ENCODE measurements around the gene BRMS1.

Gene BRMS1

DNA sequence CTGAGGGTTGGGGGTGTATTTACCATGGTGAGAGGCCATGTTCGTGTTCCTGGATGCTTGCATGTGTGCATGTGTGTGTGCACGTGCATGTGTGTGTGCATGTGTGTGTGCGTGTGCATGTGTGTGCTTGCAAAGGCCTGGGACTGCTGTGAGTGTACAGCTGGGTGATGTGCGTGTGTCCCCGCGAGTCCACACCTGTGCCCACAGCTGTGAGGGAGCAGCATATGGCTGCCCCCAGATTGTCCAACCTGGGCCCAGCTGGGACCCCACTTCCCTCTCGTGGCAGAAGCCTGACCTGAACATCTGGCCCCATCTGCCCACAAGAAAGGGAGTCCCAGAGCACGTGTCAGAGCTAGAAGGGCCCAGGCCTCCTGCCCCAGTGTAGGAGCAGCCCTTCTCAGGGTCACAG, 19.6 kb downstream of the BRMS1 start:
- H3K27ac ChIP-seq: no peak overlapping the region
- no peak overlapping the region for H3K4me3 ChIP-seq (IDR thresholded peaks at IDR 0.05; ENCODE audit: insufficient read depth, low read depth, low read length)
- H3K4me2 ChIP-seq: no peak overlapping the region
- no peak overlapping the region for H2AFZ ChIP-seq (ENCODE audit: low read depth)
- H4K20me1 ChIP-seq (ENCODE audit: insufficient read depth): no peaks in the 10 kb centered on the region
- H3K79me2 ChIP-seq (ENCODE audit: insufficient read depth, low read depth): no peaks in the 10 kb centered on the region
- TF ChIP-seq, protein P1, sequence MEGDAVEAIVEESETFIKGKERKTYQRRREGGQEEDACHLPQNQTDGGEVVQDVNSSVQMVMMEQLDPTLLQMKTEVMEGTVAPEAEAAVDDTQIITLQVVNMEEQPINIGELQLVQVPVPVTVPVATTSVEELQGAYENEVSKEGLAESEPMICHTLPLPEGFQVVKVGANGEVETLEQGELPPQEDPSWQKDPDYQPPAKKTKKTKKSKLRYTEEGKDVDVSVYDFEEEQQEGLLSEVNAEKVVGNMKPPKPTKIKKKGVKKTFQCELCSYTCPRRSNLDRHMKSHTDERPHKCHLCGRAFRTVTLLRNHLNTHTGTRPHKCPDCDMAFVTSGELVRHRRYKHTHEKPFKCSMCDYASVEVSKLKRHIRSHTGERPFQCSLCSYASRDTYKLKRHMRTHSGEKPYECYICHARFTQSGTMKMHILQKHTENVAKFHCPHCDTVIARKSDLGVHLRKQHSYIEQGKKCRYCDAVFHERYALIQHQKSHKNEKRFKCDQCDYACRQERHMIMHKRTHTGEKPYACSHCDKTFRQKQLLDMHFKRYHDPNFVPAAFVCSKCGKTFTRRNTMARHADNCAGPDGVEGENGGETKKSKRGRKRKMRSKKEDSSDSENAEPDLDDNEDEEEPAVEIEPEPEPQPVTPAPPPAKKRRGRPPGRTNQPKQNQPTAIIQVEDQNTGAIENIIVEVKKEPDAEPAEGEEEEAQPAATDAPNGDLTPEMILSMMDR (conservative IDR thresholded peaks at IDR 0.05; ENCODE audit: low read depth, low read length): no peak
- no peaks in the 10 kb centered on the region; the same call in 1 of the 2 replicates for H3K27me3 ChIP-seq (ENCODE audit: insufficient read depth, low read depth)
- H3K36me3 ChIP-seq (ENCODE audit: insufficient read depth): no peaks in the 10 kb centered on the region
- H3K9ac ChIP-seq: no peak overlapping the region
- H3K4me1 ChIP-seq (ENCODE audit: low read depth, poor library complexity, severe bottlenecking): peaks cover 10% of the 10 kb centered on the region

DNA sequence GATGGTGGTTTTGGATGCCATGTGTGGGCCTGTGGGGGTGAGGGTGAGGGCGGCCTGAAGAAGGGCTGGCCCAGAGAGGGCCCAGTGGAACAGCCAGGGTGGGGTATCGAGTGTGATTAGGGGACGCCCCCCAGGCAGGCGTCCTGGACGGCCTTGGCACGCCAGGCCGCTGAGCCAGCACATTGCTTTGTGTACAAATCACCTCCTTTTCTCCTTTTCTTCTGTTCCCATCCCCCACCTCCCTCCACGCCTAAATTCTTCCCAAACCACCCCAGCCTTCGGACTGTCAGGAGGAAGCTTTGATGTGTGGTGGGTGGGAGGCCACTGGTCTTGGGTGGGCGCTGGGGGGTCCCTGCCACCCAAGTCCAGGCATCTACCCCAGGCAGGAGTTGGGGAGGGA, 20.2 kb downstream of the BRMS1 start:
- H3K9ac ChIP-seq: no peak overlapping the region
- H4K20me1 ChIP-seq (ENCODE audit: insufficient read depth): no peaks in the 10 kb centered on the region
- H3K79me2 ChIP-seq (ENCODE audit: insufficient read depth, low read depth): no peaks in the 10 kb centered on the region
- H3K4me2 ChIP-seq: no peak overlapping the region
- H2AFZ ChIP-seq (ENCODE audit: low read depth): no peak overlapping the region
- peaks cover 10% of the 10 kb centered on the region for H3K4me1 ChIP-seq (ENCODE audit: low read depth, poor library complexity, severe bottlenecking)
- H3K27me3 ChIP-seq (ENCODE audit: insufficient read depth, low read depth): no peaks in the 10 kb centered on the region; the same call in 1 of the 2 replicates
- no peak overlapping the region for H3K4me3 ChIP-seq (IDR thresholded peaks at IDR 0.05; ENCODE audit: insufficient read depth, low read depth, low read length)
- no peak overlapping the region for H3K27ac ChIP-seq
- TF ChIP-seq, protein P1 (conservative IDR thresholded peaks at IDR 0.05; ENCODE audit: low read depth, low read length): no peak
- H3K36me3 ChIP-seq (ENCODE audit: insufficient read depth): no peaks in the 10 kb centered on the region

DNA sequence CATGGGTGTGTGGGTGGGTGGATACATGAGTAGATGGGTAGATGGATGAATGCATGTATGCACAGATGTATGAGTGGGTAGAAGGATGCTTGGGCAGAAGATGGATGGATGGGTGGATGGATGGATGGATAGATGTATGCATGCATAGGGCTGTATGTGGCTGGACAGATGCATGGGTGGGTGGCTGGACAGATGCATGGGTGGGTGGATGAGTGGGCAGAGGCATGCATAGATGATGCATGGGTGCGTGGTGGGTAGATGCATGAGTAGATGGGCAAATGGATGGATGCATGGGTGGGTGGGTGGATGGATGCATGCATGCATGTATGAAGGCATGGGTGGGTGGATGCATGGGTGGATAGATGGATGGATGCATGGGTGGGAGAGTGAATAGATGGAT, 21.2 kb downstream of the BRMS1 start:
- H3K36me3 ChIP-seq (ENCODE audit: insufficient read depth): no peaks in the 10 kb centered on the region
- no peaks in the 10 kb centered on the region for H3K27me3 ChIP-seq (ENCODE audit: insufficient read depth, low read depth)
- H3K79me2 ChIP-seq (ENCODE audit: insufficient read depth, low read depth): no peaks in the 10 kb centered on the region
- H3K4me2 ChIP-seq: no peak overlapping the region
- H2AFZ ChIP-seq (ENCODE audit: low read depth): no peak overlapping the region
- H3K4me3 ChIP-seq (IDR thresholded peaks at IDR 0.05; ENCODE audit: insufficient read depth, low read depth, low read length): no peak overlapping the region
- no peak overlapping the region for H3K9ac ChIP-seq
- H3K27ac ChIP-seq: no peak overlapping the region
- H3K4me1 ChIP-seq (ENCODE audit: low read depth, poor library complexity, severe bottlenecking): peaks cover 10% of the 10 kb centered on the region
- TF ChIP-seq, protein P1 (conservative IDR thresholded peaks at IDR 0.05; ENCODE audit: low read depth, low read length): no peak
- H4K20me1 ChIP-seq (ENCODE audit: insufficient read depth): no peaks in the 10 kb centered on the region

DNA sequence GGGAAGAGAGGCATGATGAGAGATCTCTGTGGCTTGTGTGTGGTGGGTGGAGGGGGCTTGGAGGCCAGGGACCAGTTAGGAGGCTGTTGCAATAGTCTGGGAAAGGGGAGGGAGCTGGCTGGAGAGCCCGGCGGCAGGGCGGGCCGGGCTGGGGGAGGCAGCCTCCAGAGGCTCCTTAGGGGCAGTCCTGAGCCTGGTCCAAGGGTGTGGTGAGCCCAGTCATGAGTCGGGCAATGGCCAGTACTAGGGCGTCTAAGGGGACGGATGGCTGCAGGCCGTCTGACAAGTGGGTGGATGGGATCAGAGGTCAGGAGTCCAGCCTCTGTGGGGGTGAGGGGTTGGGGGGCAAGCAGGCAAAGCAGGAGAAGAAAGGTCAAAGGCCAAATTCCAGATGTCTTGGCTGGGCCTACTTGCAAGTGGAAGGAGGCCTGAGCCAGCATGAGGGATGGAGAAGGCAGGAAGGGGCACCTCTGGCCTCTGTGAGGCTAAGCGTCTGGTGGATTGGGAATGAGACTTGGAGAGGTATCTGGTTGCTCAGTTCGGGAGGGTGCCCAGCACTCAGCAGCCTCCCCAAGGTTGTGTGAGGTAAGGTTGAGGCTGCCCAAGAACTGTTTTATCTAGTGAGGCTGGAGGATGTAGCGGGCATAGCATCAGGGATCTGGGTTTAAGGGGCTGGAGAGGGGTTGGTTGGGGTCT, 22.0 kb downstream of the BRMS1 start:
- H3K27me3 ChIP-seq (ENCODE audit: insufficient read depth, low read depth): no peaks in the 10 kb centered on the region
- no peak overlapping the region for H3K9ac ChIP-seq
- no peaks in the 10 kb centered on the region for H3K36me3 ChIP-seq (ENCODE audit: insufficient read depth)
- H4K20me1 ChIP-seq (ENCODE audit: insufficient read depth): no peaks in the 10 kb centered on the region
- H3K4me3 ChIP-seq (IDR thresholded peaks at IDR 0.05; ENCODE audit: insufficient read depth, low read depth, low read length): no peak overlapping the region
- H3K27ac ChIP-seq: no peak overlapping the region
- H2AFZ ChIP-seq (ENCODE audit: low read depth): no peak overlapping the region
- TF ChIP-seq, protein P1 (conservative IDR thresholded peaks at IDR 0.05; ENCODE audit: low read depth, low read length): no peak
- peaks cover 5% of the 10 kb centered on the region for H3K4me1 ChIP-seq (ENCODE audit: low read depth, poor library complexity, severe bottlenecking)
- H3K4me2 ChIP-seq: no peak overlapping the region
- H3K79me2 ChIP-seq (ENCODE audit: insufficient read depth, low read depth): no peaks in the 10 kb centered on the region
